AG04450 (cell line): ENCODE measurements around the gene JDP2. TPM values are rescaled to one million over a fixed set of nuclear protein-coding genes. Genes with fewer than 3 reads are reported as not detected.

Experiments used
- CTCF ChIA-PET: fragments of 300-600, 350-600 bp; formaldehyde crosslinking; extraction: SDS; loops from one replicate; lab custom pipeline; 2022; ENCODE audit warnings: antibody characterized with exemption, inconsistent platforms; lab: Charles Lee
- POLR2A ChIA-PET: fragments of 350-600 bp; formaldehyde crosslinking; extraction: SDS; loops from one replicate; lab custom pipeline; 2021; ENCODE audit warnings: antibody characterized with exemption, inconsistent platforms; lab: Yijun Ruan, JAX
- DNase-seq: peaks from one replicate; pipeline ENCODE4 v3.0.0-alpha.2; 2011; ENCODE audit warnings: low read depth, low spot score
- H3K27ac ChIP-seq: one replicate; pipeline ENCODE4 v1.5.1; 2012; ENCODE audit warnings: low read depth, low read length, control low read depth
- H3K27me3 ChIP-seq: one replicate; pipeline ENCODE4 v1.6.0; 2012; ENCODE audit warnings: low read length; ENCODE audit not compliant: control insufficient read depth, insufficient read depth
- H3K4me3 ChIP-seq: 2 replicates; pipeline ENCODE4 v1.5.1; 2011; ENCODE audit warnings: mild to moderate bottlenecking, low read depth, low read length, control low read depth
- H3K9me3 ChIP-seq: 2 replicates; pipeline ENCODE4 v1.5.1; 2012; ENCODE audit warnings: low read length; ENCODE audit not compliant: control insufficient read depth, insufficient read depth
- polyA plus RNA-seq: library from polyadenylated mRNA; depleted of rRNA; stranded (reverse); fragments of >200 nt; gene quantifications from 2 replicates; pipeline ENCODE4 v1.2.3, GENCODE V29; 2011
- TF ChIP-seq, protein P1 (sequence below): IDR thresholded peaks from 2 replicates; pipeline ENCODE4 v1.5.1; 2011; ENCODE audit warnings: low read depth, low read length, control low read depth, inconsistent platforms

The JDP2 gene
- polyA plus RNA-seq, 1 experiment: 49.1 TPM

DNA sequence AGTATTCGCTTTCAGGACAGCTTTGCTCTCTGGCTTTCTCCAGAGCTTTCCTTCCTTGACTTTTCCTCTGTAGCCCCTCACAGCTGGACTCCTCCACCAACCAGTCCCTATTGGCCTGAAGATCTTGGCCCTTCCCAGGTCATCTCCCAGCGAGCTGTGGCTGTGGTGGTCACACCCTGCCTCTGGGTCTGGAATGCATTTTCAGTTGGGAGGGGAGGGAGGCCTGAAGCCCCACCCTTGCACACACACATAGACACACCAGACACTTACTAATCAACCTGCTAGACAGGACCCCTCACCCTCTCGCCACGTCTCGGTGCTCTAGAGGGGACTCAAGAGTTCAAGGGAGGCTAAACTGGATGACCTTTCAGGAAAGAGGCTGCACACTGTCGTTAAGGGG lies 13.9 kb downstream of the JDP2 start:
- ChIA-PET POLR2A (interaction anchor here (1.3 to 2.5 kb wide), 4 partner anchors 11 to 131 kb away, joined by 3 to 16 read pairs (median 8); partner anchors contain the start of gene JDP2), CTCF (interaction anchor here (1.5 kb wide), 1 partner anchor 47 kb away, joined by 4 read pairs; no protein-coding TSS in a partner anchor)
- TF ChIP-seq, protein P1, sequence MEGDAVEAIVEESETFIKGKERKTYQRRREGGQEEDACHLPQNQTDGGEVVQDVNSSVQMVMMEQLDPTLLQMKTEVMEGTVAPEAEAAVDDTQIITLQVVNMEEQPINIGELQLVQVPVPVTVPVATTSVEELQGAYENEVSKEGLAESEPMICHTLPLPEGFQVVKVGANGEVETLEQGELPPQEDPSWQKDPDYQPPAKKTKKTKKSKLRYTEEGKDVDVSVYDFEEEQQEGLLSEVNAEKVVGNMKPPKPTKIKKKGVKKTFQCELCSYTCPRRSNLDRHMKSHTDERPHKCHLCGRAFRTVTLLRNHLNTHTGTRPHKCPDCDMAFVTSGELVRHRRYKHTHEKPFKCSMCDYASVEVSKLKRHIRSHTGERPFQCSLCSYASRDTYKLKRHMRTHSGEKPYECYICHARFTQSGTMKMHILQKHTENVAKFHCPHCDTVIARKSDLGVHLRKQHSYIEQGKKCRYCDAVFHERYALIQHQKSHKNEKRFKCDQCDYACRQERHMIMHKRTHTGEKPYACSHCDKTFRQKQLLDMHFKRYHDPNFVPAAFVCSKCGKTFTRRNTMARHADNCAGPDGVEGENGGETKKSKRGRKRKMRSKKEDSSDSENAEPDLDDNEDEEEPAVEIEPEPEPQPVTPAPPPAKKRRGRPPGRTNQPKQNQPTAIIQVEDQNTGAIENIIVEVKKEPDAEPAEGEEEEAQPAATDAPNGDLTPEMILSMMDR: no peak
- Histone ChIP-seq H3K27ac (peak overlapping the region; percentile 69), H3K4me3 (no peak overlapping the region), H3K9me3 (no peaks in the 10 kb centered on the region), H3K27me3 (no peaks in the 10 kb centered on the region)
- no peak for DNase-seq

DNA sequence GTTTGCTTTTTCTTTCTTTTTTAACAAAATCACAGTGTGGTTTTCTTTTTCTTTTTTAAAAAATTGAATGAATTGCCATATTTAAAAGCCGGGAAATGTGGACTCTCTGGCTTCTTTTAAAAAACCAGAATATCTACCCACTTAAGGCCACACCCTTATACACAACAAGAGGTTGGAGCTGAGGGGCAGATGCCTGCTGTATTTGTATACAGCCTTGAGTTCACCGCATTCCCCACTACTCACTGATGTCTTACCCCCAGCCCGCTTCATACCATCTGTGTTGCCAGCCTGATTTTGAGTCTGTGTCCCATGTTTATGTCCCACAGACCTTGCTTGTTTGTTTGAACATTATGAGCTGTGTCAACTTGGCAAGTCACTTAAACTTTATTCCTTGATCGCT lies 14.3 kb downstream of the JDP2 start:
- no peak overlapping the region for H3K27ac ChIP-seq
- TF ChIP-seq, protein P1: no peak
- ChIA-PET CTCF (interaction anchor here (1.4 to 1.5 kb wide), 2 partner anchors 10 to 47 kb away, joined by 4 to 7 read pairs; no protein-coding TSS in a partner anchor), POLR2A (interaction anchor here (1.3 to 2.5 kb wide), 3 partner anchors 11 to 132 kb away, joined by 3 to 16 read pairs (median 9); no protein-coding TSS in a partner anchor)
- no peak for DNase-seq
- H3K27me3 ChIP-seq: no peaks in the 10 kb centered on the region
- H3K9me3 ChIP-seq: no peaks in the 10 kb centered on the region
- no peak overlapping the region for H3K4me3 ChIP-seq

DNA sequence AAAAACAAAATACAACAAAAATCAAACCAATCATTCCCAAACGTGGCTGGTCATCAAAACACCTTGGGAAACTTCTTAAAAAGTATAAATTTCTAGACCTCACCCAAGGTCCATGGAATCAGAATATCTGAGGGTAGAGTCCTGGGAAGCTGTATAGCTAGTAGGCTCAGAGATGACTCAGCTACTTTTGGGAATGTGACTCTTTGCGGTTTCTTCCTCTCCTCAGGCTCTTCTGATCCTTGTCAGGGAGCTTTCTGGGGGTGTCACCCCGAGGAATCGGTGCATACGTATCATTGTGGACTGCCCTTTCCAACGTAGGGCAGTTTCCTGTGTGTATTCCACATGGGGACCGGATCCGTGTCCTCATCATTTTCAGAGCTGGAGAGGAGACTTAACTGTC lies 14.8 kb downstream of the JDP2 start:
- Histone ChIP-seq H3K4me3 (no peak overlapping the region), H3K27ac (no peak overlapping the region), H3K9me3 (no peaks in the 10 kb centered on the region), H3K27me3 (no peaks in the 10 kb centered on the region)
- DNase-seq: no peak
- ChIA-PET CTCF (interaction anchor here (1.4 kb wide), 1 partner anchor 10 kb away, joined by 7 read pairs; no protein-coding TSS in a partner anchor), POLR2A (interaction anchor here (1.3 kb wide), 1 partner anchor 132 kb away, joined by 3 read pairs; no protein-coding TSS in a partner anchor)
- TF ChIP-seq, protein P1: no peak

DNA sequence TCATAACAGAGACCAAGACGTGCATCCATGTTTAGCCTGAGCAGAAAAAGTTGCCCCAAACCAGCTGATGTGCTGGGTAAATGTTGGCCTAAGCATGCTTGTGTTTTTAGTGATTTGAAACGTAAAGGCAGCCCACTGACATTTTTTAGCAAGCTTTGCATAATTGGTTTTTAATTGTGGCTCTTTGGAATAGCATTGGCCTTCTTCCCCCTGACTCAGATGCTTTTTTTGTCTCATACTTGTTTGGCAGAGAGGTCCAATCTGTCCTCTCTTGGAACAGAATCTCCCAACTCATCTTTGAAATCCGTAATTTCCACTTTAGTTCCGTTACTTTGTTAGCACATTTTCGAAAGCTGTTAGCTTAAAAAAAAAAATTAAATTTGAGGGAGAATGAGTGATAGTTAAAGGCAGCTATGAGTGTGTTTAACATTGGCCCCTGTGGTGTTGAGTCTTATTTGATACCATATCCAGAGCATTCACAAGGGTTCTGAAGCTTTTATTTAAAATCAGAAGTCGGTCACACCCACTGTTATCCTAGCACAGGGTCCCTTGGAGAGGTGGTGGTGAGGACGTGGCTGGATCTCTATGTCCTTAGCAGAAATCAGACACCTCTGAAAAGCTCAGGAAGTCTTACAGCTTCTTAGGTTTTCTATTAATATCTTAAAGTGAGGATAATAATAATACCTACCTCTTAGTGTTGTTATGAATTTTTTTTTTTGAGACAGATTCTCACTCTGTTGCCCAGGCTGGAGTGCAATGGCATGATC lies 15.6 kb downstream of the JDP2 start:
- ChIA-PET CTCF (interaction anchor here (0.7 to 1.4 kb wide), 2 partner anchors 11 to 45 kb away, joined by 3 to 7 read pairs; no protein-coding TSS in a partner anchor), POLR2A (interaction anchor here (1.3 kb wide), 1 partner anchor 133 kb away, joined by 3 read pairs; no protein-coding TSS in a partner anchor)
- no peak for DNase-seq

More for the DNA sequence above, 15.6 kb downstream of the JDP2 start:
- Histone ChIP-seq H3K9me3 (no peaks in the 10 kb centered on the region), H3K4me3 (no peak overlapping the region), H3K27ac (no peak overlapping the region), H3K27me3 (no peaks in the 10 kb centered on the region)
- TF ChIP-seq, protein P1: no peak
